Stimulated activated CD8-positive, alpha-beta memory T cell treated with anti-CD3 and anti-CD28 coated beads, Interleukin-4, amount 100 ng/mL, for 48 hours (primary cell): ENCODE measurements around the gene BEND5.

Experiments used
- DNase-seq: peaks from one replicate; pipeline ENCODE4 v3.0.0-alpha.2; 2020

BEND5 gene

GRCh38 chr1:48718116-48718630, 58.5 kb downstream of the BEND5 start:
- DNase-seq, result no peak

- no peak for DNase-seq
These were observed 59.6 kb downstream of the BEND5 start for GRCh38 chr1:48717082-48717481.

DNA sequence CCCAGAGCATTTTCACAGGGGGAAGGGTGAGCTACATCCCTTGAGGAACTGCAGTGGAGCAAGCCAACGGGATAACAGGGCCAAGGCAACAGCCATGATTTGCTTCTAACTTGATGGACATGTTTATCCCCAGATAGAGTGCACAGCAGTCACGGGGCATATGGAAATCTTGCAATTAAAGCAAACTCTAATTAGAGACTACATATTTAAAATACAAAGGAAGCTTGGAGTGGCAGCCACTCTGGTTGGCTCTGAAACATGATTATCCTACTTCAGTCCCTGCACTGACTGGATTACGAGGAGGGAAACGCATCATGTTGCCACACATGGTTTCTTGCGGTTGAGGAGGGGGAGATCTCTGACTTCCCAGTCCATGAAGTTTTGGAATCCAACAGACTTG, 60.8 kb downstream of the BEND5 start:
- no peak for DNase-seq

DNA sequence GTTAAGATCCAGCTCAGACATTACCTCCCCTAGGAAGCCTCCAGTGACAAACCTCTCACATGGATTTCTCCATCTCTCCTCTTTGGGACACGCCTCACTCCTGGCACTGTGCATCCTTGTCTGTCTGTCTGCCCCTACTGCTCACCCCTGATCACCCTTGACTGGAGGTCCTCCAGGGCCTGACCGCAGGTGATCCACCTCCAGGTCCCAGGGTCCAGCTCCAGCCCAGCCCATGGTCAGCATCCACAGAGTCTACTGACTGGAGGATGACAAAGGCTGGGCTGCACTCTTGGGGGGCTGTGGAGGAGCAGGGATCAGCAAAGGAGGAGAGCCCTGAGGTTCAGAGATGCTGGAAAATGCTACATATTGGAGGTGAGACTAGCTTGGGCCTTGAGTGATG, 65.8 kb downstream of the BEND5 start:
- DNase-seq, result no peak

DNA sequence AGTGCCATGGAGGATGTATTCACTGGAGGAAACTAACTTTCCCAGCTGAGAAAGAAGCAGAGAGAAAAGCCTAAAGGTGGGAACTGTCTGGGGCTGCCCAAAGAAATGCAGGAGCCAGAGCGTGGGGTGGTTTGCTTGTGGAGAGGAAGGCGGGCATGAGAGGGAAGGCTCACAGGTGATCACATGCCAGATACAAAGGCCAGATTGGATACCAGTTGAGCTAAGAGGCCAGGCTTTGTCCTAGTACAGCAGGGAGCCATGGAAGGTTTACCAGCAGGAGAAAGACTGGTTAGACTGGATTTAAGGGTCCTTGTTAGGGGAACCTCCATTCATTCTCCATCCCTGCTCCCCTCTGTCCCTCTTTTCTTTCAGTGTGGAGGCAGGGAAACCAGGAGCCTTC, 66.4 kb downstream of the BEND5 start:
- DNase-seq, result no peak

DNA sequence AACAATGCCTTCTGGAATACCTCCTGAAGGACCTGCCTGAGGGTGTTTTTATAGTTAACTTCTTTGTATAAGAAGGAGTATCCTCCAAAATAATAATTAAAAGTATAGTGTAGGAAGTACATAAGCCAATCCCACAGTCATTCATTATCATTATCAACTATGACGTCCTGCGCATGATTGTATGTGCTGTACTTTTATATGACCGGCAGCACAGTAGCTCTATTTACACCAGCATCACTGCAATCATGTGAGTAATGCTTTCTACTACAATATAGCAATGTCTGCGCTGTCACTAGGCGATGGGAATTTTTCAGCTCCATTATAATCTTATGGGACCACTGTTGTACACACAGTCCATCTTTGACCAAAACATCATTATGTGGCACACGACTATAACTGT, 72.0 kb downstream of the BEND5 start:
- no peak for DNase-seq

DNA sequence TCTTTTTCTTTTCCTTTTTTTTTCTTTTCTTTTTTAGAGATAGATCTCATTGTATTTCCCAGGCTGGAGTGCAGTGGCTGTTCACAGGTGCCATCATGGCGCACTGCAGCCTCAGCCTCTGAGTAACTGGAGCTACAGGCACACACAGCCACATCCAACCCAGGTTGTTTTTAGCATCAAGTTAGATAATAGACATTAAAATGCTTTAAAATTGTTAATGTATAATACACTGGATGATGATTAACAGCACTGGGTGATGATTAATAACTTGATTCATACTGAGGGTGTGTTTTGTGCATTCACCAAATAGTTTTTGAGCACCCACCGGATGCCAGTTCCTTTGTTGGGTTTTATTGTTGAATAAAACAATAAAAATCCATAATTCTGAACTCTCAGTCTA, 75.2 kb downstream of the BEND5 start:
- DNase-seq, result no peak

- DNase-seq, result peak; percentile 88
These were observed 79.5 kb downstream of the BEND5 start for GRCh38 chr1:48697066-48697707.

DNA sequence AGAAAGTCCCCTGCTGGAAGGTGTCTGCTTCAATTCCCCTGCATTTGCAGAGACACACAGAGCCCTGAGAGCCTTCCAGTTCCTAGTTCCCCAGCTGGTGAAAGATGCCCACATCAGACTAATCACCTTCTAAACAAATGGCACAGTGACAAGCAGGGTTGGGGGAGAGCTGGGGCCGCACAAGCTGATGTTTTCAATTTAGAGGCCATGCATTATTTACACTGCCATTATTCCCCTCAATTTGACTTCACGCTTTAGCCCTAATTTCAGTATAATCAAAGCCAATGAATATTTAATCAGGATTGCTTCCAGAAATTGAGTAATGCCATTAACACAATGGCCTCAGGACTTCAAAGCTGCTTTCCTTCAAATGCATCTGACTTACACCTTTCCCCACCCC, 81.5 kb downstream of the BEND5 start:
- no peak for DNase-seq

GRCh38 chr1:48693674-48694320, 82.9 kb downstream of the BEND5 start:
- no peak for DNase-seq

DNA sequence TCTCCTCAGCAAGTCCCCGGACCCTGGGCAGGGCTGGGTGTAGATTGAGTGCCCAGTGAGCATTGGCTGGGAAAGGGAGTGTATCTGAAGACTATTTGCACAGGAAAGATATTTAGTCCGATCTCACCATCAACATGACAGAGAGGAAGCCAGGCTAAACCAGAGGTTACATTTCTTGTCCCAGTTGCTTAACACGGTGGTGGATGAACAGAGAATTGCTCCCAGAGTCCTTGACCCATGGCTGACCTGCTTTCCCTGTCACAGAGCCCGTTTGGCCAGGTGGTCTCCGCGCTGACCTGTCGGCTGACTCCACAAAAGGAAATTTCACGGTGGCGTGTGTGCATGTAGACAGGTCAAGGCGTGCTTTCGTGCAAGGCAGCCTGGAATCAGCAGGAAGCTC, 83.5 kb downstream of the BEND5 start:
- no peak for DNase-seq

DNA sequence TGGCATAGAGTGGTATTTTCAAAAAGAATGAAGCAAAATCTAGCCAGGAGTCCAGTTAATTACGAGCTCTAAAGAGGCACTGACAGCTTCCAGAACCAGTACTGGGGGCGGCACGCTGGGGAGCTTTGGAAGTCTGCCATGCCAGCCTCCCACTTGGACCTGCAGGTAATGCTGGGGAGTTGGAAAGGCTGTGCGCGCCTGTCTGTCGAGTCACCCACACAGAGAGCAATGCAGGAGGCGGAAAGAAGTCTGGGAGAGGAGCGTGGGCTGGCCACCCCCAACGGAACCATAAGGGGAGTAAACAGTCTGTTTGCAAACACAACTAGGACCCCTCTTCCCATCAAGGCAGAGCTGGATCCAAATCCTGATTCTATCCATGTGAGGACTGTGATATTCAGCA, 84.5 kb downstream of the BEND5 start:
- DNase-seq, result no peak

DNA sequence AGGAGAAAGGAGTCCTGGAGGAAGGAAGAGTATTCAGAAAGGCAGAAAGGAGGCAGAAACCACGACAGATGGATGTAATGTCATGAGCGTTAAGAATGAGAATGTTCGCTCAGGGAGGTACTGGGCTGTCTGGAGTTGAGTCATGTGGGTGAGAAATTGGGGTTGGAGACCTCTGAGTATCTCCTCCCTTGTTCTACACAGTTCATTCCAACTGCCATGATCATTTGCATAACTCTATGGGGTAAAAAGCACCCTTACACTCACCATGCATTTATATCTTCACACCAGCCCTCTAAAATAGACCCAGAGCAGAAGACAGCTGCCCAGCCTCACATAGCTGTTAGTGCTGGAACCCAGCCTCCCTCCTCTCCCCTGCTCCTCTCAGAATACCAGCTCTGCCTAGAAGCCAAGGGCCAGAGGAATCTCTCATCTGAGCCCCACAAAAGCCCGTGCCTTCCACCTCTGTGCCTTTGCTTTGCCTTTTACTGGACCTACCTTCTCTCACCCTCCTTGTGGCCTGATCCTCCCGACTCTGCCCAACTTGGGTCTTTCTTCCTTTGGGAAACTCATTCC, 85.2 kb downstream of the BEND5 start:
- DNase-seq, result no peak

DNA sequence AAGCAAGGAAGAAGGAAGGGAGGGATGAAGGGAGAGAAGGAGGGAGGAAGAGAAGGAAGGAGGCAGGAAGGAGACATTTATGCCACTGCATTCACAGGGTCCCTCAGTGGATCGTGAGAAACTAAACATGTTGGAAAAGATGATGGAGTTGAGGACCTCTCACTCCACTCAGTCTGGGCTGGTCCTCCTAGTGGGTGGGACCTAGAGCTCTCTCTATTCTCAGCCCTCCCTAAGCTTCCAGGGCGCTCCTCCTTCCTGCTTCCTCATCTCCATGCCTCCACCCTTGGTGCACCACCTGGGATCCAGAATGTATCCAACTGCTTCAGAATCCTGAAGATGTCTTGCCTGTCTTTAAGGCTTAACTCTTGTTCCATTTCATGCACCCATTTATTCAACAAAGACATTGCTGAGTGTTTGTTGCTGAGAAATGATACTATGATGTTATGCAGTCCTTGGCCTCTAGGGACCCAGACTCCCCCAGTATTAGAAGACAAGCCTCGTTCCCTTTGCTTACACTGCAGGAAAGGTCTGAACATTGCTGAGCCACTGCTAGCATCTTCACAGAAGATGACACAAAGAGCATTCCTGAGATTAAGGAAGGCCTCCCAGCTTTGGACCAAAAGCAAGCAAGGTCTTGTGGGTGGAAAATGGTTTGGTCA, 88.5 kb downstream of the BEND5 start:
- no peak for DNase-seq

DNA sequence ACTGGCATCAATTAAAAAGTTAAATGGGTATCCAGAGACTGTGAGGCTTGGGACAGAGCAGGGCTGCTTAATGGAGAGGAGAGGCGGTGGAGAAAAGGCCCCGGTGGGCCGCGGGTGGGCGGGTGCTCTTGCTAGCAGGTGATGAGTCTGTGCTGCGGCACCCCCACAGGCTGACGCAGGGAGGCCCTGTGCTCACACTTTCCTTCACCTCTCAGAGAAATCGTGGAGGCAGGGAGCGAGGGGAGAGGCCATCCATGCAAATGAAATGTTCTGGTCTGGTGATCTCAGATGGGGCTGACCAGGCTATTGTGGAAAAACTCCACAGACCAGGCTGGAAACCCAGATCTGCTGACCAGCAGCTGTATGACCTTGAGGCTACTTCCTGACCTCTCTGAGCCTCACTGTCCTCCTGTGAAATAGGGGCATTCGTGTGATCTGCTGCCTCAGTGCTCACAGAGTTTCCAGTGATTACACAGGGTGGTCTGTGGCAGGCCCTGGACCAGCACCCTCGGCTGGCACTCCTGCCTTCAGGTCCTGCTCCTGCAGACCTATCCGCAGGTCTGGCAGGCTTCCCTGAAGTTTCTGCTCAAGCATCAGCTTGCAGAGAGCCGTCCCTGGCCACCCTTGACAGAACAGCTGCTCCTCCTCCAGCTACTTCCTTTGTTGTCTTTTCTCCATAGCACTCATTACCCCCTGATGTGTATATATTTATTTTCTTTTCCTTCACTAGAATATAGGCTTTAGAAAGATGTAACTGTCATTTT, 89.2 kb downstream of the BEND5 start:
- no peak for DNase-seq

GRCh38 chr1:48686159-48686558, 90.5 kb downstream of the BEND5 start:
- no peak for DNase-seq

DNA sequence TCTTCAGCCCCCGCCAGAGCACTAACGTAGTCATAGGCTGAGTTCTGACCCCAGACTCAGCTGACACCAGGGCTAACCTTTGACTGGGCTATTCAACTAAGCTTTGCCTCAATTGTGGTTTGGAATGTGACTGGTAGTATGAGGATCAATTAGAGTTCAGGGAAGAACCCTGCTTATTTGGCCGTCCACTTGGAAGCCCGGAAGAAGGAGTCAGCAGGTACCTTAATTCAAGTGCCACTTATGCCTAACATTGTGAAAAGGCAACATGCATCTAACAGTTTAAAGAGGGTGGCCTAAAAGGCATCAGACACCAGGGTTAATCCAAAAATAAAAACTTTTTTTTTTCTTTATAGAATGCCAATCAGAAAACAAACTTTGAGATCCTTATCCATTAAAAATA, 92.3 kb downstream of the BEND5 start:
- DNase-seq, result no peak

- no peak for DNase-seq
These were observed 92.9 kb downstream of the BEND5 start for GRCh38 chr1:48683839-48684238.

DNA sequence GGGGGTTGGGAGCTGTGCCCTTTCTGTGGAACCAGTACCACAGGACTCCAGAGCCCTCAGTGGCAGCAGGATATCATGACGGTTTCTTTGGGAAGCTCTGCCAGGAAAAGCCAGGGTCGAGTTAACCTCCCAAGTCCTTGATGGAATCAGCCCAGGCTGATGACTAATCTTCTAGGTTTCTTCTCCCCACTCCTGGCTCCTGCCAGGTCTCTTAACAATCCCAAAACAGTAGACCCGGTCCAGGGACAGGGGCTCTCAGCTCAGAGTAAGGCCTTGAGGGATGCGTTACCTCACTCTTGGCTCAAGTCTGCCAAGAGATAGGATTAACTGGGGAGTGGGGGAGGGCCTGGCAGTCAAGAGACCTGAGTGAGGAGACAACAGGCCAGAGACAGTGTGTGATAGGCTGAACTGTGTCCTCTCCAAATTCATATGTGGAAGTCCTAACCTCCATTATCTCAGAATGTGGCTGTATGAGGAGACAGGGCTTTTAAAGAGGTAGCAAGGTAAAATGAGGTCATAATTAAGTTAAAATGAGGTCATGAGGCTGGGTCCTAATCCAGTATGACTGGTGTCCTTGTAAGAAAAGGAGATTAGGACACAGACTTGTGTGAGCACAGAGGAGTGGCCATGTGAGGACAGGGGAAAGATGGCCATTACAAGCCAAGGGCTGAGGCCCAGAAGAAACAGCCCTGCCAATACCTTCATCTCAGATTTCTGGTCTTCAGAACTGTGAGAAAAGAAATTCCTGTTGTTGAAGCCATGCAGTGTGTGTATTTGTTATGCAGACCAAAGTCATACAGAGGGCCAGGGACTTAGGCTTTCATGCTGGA, 95.0 kb downstream of the BEND5 start:
- DNase-seq, result no peak

DNA sequence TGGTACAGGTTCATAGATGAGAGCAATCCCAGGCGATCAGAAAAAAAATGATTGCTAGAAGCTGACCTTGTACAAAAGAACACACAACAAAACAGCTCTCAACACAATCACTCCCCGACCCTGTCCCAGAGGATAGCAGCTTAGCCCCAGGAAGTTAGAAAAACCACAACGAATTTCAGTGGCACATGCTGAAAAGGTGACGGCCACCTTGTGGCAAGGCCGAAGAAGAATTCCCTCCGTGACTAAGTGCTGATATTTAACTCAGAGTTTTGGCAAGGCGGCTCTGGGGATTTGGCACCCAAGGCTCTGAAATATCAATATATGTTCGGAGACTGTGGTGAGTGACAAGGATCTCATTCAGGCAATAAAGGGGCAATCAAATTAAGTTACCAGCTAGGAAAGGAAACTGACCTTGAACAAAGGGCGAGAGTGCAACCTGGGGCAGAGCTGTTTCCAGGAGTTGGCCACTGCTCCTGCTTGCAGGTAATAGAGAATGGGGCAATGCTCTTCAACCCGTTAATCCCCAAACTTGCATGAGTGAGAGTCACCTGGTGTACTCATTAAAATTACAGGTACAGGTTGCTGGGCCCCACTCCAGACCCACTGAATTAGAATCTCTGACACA, 96.2 kb downstream of the BEND5 start:
- no peak for DNase-seq

DNA sequence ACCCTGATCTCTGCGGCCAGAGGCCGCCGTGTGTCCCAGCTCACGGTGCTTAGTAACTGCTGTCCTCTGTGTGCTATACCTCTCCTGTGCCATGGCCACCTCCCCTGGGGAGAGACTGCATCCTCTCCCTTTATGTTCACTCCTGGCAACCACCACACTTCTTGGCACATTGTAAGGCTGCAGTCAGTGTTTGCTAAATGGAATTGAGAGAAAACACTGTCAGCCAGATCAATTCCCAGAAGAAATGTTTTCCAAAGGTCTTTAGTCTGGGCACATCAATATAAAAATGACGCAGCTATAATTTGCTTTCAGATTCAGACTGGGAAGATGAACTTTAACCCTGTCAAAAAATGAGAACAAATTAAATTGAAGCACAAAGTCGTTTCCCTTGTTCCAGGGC, 96.8 kb downstream of the BEND5 start:
- no peak for DNase-seq
